ENCODE measurements around the gene REXO5.

- TF ChIP-seq ZNF626 (tag by site-specific recombination; IDR thresholded peaks at IDR 0.05) (no peak), GLI4 (tag by site-specific recombination; IDR thresholded peaks at IDR 0.05) (no peak), TCF7L2 (IDR thresholded peaks at IDR 0.05; ENCODE audit: borderline replicate concordance, low read depth, low read length) (no peak), ZNF394 (tag by site-specific recombination; IDR thresholded peaks at IDR 0.05; ENCODE audit: borderline replicate concordance) (no peak), ZNF341 (tag by site-specific recombination; IDR thresholded peaks at IDR 0.05; ENCODE audit: low read depth) (no peak), ZNF133 (tag by site-specific recombination; IDR thresholded peaks at IDR 0.05) (no peak)
- TF ChIP-seq, protein P1, sequence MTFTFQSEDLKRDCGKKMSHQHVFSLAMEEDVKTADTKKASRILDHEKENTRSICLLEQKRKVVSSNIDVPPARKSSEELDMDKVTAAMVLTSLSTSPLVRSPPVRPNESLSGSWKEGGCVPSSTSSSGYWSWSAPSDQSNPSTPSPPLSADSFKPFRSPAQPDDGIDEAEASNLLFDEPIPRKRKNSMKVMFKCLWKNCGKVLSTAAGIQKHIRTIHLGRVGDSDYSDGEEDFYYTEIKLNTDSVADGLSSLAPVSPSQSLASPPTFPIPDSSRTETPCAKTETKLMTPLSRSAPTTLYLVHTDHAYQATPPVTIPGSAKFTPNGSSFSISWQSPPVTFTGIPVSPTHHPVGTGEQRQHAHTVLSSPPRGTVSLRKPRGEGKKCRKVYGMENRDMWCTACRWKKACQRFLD (tag by site-specific recombination; IDR thresholded peaks at IDR 0.05) = no peak
- TF ChIP-seq, protein P2, sequence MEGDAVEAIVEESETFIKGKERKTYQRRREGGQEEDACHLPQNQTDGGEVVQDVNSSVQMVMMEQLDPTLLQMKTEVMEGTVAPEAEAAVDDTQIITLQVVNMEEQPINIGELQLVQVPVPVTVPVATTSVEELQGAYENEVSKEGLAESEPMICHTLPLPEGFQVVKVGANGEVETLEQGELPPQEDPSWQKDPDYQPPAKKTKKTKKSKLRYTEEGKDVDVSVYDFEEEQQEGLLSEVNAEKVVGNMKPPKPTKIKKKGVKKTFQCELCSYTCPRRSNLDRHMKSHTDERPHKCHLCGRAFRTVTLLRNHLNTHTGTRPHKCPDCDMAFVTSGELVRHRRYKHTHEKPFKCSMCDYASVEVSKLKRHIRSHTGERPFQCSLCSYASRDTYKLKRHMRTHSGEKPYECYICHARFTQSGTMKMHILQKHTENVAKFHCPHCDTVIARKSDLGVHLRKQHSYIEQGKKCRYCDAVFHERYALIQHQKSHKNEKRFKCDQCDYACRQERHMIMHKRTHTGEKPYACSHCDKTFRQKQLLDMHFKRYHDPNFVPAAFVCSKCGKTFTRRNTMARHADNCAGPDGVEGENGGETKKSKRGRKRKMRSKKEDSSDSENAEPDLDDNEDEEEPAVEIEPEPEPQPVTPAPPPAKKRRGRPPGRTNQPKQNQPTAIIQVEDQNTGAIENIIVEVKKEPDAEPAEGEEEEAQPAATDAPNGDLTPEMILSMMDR (tag by site-specific recombination; IDR thresholded peaks at IDR 0.05) = no peak
- TF ChIP-seq, protein P3, sequence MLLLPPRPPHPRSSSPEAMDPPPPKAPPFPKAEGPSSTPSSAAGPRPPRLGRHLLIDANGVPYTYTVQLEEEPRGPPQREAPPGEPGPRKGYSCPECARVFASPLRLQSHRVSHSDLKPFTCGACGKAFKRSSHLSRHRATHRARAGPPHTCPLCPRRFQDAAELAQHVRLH (tag by site-specific recombination; IDR thresholded peaks at IDR 0.05) = no peak
These were observed 8.0 kb upstream of the REXO5 start for GRCh38 chr16:20798364-20798763.
